ENCODE results near the gene OSER1.

The OSER1 gene

GRCh38 chr20:44224637-44225036 lies 14.1 kb upstream of the OSER1 start:
- DNase-seq (ENCODE audit: low spot score): no peak

GRCh38 chr20:44223721-44224120 lies 13.2 kb upstream of the OSER1 start:
- no peak for DNase-seq (ENCODE audit: low spot score)

- no peak for DNase-seq (ENCODE audit: low spot score)
Measured at GRCh38 chr20:44222633-44223368, 12.2 kb upstream of the OSER1 start.

- DNase-seq (ENCODE audit: low spot score): no peak
Measured at GRCh38 chr20:44222027-44222426, 11.5 kb upstream of the OSER1 start.

- no peak for DNase-seq (ENCODE audit: low spot score)
Measured at GRCh38 chr20:44221368-44221954, 10.9 kb upstream of the OSER1 start.

GRCh38 chr20:44219791-44220190 lies 9.2 kb upstream of the OSER1 start:
- no peak for DNase-seq (ENCODE audit: low spot score)

- DNase-seq (ENCODE audit: low spot score): no peak
Measured at GRCh38 chr20:44219170-44219730, 8.7 kb upstream of the OSER1 start.

GRCh38 chr20:44218446-44218845 lies 7.9 kb upstream of the OSER1 start:
- no peak for DNase-seq (ENCODE audit: low spot score)

- DNase-seq (ENCODE audit: low spot score): peak; percentile 74
Measured at GRCh38 chr20:44217342-44218092, 6.9 kb upstream of the OSER1 start.

- peak; percentile 66 for DNase-seq (ENCODE audit: low spot score)
Measured at GRCh38 chr20:44215125-44215524, 4.6 kb upstream of the OSER1 start.

- DNase-seq (ENCODE audit: low spot score): peak; percentile 33
Measured at GRCh38 chr20:44212792-44213191, 2.2 kb upstream of the OSER1 start.

GRCh38 chr20:44211177-44212039 lies 837 bp upstream of the OSER1 start:
- DNase-seq (ENCODE audit: low spot score): no peak

- DNase-seq (ENCODE audit: low spot score): peak; percentile 30
Measured at GRCh38 chr20:44209686-44210405, 725 bp downstream of the OSER1 start.

- DNase-seq (ENCODE audit: low spot score): no peak
Measured at GRCh38 chr20:44208770-44209169, 1.8 kb downstream of the OSER1 start.

- no peak for DNase-seq (ENCODE audit: low spot score)
Measured at GRCh38 chr20:44208165-44208564, 2.4 kb downstream of the OSER1 start.

- DNase-seq (ENCODE audit: low spot score): no peak
Measured at GRCh38 chr20:44207126-44207723, 3.3 kb downstream of the OSER1 start.

- DNase-seq (ENCODE audit: low spot score): no peak
Measured at GRCh38 chr20:44206132-44206531, 4.4 kb downstream of the OSER1 start.

- DNase-seq (ENCODE audit: low spot score): no peak
Measured at GRCh38 chr20:44204832-44205215, 5.7 kb downstream of the OSER1 start.

GRCh38 chr20:44204156-44204831 lies 6.3 kb downstream of the OSER1 start:
- peak; percentile 94 for DNase-seq (ENCODE audit: low spot score)

- no peak for DNase-seq (ENCODE audit: low spot score)
Measured at GRCh38 chr20:44203161-44203560, 7.4 kb downstream of the OSER1 start.
